ENCODE results near the gene MED10.

GRCh38 chr5:6391151-6391550 lies 12.8 kb upstream of the MED10 start:
- TF ChIP-seq ESRRG (CRISPR knock-in tag; IDR thresholded peaks at IDR 0.05): no peak
- no peak for TF ChIP-seq OSR1 (CRISPR knock-in tag; IDR thresholded peaks at IDR 0.05)
- no peak for TF ChIP-seq ZNF565 (CRISPR knock-in tag; conservative IDR thresholded peaks at IDR 0.05; ENCODE audit: low read depth)
- no peak for TF ChIP-seq ZNF70 (CRISPR knock-in tag; IDR thresholded peaks at IDR 0.05)
- no peak for TF ChIP-seq POU6F1 (CRISPR knock-in tag; IDR thresholded peaks at IDR 0.05; ENCODE audit: borderline replicate concordance, low read depth)
- no peak for TF ChIP-seq ZC3H10 (CRISPR knock-in tag; IDR thresholded peaks at IDR 0.05)
- no peak for TF ChIP-seq ISL1 (CRISPR knock-in tag; IDR thresholded peaks at IDR 0.05)
- no peak for TF ChIP-seq RARB (CRISPR knock-in tag; IDR thresholded peaks at IDR 0.05)
- TF ChIP-seq BACH2 (CRISPR knock-in tag; IDR thresholded peaks at IDR 0.05; ENCODE audit: borderline replicate concordance): no peak
